BE2C (cell line): ENCODE data around the gene LRCH4.

Experiments used
- DNase-seq: peaks from one replicate; pipeline ENCODE4 v3.0.0-alpha.2; 2020
- H3K27me3 ChIP-seq: fragments of 250-450 bp; sonication (Bioruptor Pico); 2 replicates; pipeline ENCODE4 v1.5.1; 2020; ENCODE audit warnings: mild to moderate bottlenecking
- H3K36me3 ChIP-seq: fragments of 250-450 bp; sonication (Bioruptor Pico); 2 replicates; pipeline ENCODE4 v1.5.1; 2020; ENCODE audit warnings: mild to moderate bottlenecking
- H3K4me1 ChIP-seq: fragments of 250-450 bp; sonication (Bioruptor Pico); 2 replicates; pipeline ENCODE4 v1.5.1; 2020
- H3K4me3 ChIP-seq: 2 replicates; pipeline ENCODE4 v1.5.1; 2011; ENCODE audit warnings: low read depth, low read length
- H3K9me3 ChIP-seq: fragments of 250-450 bp; sonication (Bioruptor Pico); 2 replicates; pipeline ENCODE4 v1.5.1; 2020
- TF ChIP-seq, protein P1 (sequence below): IDR thresholded peaks from 2 replicates; pipeline ENCODE4 v1.5.1; 2012; ENCODE audit warnings: mild to moderate bottlenecking, low read depth, low read length

LRCH4 gene

DNA sequence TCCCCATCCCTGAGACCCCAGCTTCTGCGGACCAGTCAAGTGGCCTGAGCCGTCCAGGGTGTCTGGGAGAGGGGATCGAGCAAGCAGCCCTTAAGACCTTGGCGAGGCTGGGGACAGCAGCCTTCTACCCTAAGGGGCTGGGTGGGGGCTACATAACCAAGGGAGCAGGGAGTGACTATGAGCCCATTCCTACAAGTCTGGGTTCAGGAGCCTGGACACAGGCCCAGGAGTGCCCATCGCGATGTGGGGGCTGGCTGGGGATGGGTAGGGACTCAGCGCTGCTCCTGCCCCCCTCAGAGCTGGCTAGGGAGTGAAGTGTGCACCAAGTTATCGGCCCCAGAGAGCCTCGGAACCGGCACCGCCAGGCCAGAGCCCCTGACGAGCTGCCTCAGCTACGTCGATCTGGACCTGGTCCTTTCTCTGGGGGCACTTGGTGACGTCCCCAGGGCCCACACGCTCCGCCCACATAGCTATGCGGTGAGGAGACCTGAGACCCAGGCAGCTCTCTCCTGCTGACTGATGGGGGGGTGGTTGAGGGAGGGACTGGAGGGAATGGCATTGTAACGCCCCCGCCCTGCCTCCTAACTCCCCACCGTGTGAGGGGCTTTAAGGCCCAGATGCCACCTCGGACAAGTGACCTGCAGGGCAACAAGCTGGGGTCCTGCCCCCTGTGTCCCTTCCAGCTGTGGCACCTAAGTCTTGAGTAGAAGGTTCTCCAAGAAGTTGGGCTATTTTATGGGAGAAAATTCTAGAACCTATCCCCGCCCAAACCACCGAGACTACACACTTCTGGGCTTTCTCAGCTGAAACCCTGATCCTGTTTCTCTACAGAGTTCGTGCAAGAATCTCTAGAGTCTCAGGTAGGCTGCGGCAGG is 14.7 kb downstream of the LRCH4 start:
- Histone ChIP-seq H3K36me3 (peaks cover 6% of the 10 kb centered on the region; the same call in 1 of the 2 replicates), H3K4me1 (peaks cover 11% of the 10 kb centered on the region), H3K27me3 (peaks cover 4% of the 10 kb centered on the region), H3K9me3 (no peaks in the 10 kb centered on the region), H3K4me3 (no peak overlapping the region)
- TF ChIP-seq, protein P1, sequence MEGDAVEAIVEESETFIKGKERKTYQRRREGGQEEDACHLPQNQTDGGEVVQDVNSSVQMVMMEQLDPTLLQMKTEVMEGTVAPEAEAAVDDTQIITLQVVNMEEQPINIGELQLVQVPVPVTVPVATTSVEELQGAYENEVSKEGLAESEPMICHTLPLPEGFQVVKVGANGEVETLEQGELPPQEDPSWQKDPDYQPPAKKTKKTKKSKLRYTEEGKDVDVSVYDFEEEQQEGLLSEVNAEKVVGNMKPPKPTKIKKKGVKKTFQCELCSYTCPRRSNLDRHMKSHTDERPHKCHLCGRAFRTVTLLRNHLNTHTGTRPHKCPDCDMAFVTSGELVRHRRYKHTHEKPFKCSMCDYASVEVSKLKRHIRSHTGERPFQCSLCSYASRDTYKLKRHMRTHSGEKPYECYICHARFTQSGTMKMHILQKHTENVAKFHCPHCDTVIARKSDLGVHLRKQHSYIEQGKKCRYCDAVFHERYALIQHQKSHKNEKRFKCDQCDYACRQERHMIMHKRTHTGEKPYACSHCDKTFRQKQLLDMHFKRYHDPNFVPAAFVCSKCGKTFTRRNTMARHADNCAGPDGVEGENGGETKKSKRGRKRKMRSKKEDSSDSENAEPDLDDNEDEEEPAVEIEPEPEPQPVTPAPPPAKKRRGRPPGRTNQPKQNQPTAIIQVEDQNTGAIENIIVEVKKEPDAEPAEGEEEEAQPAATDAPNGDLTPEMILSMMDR, result no peak
- DNase-seq, result no peak

DNA sequence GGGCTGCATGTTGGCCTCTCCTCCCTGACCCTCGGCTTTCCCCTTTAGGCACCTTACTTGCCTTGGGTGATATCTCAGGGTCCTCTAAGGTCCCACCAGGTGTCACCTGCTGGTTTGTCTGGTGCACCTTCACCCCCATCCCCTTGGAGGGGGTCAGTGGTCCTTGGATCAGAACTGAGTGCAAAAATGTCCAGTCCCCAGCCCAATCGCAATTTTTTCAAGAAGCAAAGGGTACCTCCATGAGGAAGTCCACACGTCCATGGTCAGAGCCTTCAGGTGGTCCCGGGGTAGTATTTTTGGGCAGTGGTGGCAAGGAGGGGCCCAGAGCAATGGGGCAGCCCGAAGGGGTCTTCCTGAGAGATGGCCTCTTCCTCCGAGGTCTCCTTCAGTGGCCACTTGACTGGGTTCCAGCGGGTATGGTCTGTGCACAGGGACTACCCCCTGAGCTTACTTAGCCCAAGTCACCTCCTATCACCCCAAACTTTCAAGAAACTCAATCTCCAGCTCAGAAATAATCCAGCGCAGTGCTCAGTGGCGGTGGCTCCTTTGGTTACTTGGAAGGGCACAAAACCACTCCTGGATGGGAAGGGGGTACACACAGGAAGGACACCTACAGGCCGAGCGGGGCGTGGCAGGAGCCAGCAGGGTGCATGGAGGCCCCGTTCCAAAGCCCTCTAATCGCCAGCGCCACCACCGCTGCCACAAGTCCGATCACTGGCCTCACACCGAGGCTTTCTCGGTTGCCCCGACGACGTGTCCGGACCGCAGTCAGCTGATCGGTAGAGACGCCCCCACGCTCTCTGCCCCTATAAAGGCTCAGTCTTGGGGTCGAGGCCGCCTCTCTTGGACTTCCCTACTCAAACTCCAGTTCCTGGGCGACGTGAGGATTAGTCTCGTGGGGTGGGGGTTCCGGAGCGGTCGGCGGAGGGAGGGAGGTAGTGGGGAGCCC is 16.8 kb downstream of the LRCH4 start:
- H3K4me3 ChIP-seq, result no peak overlapping the region
- peak; percentile 53 for DNase-seq
- no peaks in the 10 kb centered on the region for H3K36me3 ChIP-seq
- no peaks in the 10 kb centered on the region for H3K9me3 ChIP-seq
- H3K4me1 ChIP-seq, result peaks cover 11% of the 10 kb centered on the region
- TF ChIP-seq, protein P1, result peak; percentile 42
- peaks cover 4% of the 10 kb centered on the region for H3K27me3 ChIP-seq

DNA sequence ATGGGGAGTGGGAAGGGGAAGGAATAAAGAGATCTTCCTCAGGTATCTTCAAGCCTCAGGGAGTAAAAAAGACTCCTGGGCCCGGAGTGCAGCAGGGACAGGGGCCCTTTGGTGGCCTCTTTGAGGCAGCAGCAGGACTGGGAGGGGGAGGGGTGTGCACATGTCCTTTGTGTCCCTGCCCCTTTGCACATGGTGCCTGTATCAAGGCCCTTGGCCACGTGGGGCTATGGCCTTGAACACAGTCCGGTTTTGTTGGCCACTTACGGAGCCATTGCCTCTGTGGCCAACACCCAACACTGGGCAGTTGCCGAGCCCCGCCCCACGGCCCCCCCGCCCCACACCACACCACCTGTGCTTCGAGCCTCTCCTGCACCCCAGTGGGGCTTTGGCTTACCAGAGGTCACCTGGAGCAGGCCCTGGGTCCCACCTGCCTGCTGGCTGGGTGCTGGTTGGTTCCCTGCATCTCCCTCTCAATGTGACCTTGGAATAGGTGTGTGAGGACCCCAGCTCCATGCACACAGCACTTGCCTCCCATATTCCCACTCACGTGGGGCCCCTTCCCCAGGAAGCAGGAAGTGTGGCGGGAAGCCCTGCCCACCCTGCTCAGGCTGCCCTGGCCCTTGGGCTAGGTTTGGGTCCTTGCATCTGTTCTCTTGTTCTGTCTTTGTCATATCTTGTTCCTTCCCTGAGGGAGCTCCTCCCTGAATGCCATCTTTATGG is 17.6 kb downstream of the LRCH4 start:
- DNase-seq, result no peak
- Histone ChIP-seq H3K27me3 (peaks cover 4% of the 10 kb centered on the region), H3K4me3 (no peak overlapping the region), H3K9me3 (no peaks in the 10 kb centered on the region), H3K36me3 (no peaks in the 10 kb centered on the region), H3K4me1 (peaks cover 11% of the 10 kb centered on the region)
- TF ChIP-seq, protein P1, result no peak

DNA sequence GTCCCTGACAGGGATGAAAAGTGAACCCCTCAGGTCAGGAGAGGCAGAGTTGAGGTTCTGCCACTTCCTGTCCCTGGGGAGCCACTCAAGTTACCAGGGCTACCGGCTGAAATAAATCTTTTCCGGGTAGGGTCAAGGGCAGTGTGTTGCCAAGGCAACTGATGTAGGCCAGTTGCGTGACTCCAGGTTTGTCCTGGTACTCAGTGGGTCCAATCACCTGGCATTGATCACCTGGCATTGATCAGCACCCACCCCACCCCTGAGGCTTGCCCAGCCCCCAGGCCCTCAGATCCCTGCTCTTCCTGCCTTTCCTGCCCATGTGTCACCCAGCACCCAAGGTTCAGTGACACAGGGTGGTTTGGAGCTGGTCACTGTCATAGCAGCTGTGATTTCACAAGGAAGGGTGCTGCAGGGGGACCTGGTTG is 18.2 kb downstream of the LRCH4 start:
- Histone ChIP-seq H3K4me1 (peaks cover 11% of the 10 kb centered on the region), H3K36me3 (no peaks in the 10 kb centered on the region), H3K27me3 (peaks cover 4% of the 10 kb centered on the region), H3K9me3 (no peaks in the 10 kb centered on the region), H3K4me3 (no peak overlapping the region)
- no peak for DNase-seq
- TF ChIP-seq, protein P1, result no peak

DNA sequence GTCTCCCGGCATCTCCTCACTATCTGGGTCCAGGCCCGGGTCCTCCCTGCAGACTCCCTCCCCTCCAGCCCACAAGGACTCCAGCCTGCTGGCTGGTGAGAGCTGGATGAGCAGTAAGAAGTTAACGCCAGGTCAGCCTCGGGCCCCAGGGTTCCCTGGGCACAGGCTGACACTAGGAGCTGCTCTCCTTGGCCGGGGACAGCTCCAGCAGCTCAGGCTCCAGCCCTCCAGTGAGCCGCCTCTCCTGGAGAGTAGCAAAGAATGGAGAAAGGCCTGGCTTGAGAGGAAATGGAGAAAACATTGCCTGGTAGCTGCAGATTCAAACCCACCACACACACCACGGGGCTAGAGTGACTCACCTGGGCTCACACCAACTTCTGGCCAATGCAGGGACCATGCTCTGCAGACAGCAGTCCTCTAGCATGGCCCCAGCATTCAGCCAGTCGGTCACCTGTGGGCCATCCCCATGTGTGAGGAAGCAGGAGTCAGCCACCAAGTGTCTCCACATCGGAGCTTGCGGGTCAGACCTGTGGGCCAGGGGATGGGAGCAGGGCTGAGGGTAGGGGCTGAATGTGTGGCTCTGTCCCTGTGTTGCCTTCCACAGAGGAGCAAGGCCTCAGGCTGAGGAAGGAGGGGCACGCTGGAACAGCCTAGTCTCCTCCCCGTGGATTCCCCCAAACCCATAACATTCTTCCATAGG is 18.7 kb downstream of the LRCH4 start:
- peak; percentile 17 for DNase-seq
- no peak overlapping the region for H3K4me3 ChIP-seq
- TF ChIP-seq, protein P1, result no peak
- peaks cover 4% of the 10 kb centered on the region for H3K27me3 ChIP-seq
- no peaks in the 10 kb centered on the region for H3K9me3 ChIP-seq
- no peaks in the 10 kb centered on the region for H3K36me3 ChIP-seq
- peaks cover 11% of the 10 kb centered on the region for H3K4me1 ChIP-seq
